HepG2 (cell line): ENCODE data around the gene TM9SF4. TPM values are rescaled to one million over a fixed set of nuclear protein-coding genes. Genes with fewer than 3 reads are reported as not detected.

ENCODE experiments used
- ARNTL ChIP-seq: sonication (generic); formaldehyde crosslinking; IDR thresholded peaks from 2 replicates; pipeline ENCODE4 v1.4.0; 2020; ENCODE audit warnings: mild to moderate bottlenecking, missing genetic modification reagents
- CEBPB ChIP-seq: IDR thresholded peaks from 2 replicates; pipeline ENCODE4 v1.6.1; 2011; ENCODE audit warnings: low read depth, low read length, improper control_type of control experiment, borderline replicate concordance
- DNMT1 ChIP-seq: sonication (generic); formaldehyde crosslinking; IDR thresholded peaks from 2 replicates; pipeline ENCODE4 v1.5.1; 2020; ENCODE audit warnings: mild to moderate bottlenecking, missing genetic modification reagents
- FOSL2 ChIP-seq: sonication (generic); formaldehyde crosslinking; IDR thresholded peaks from 2 replicates; pipeline ENCODE4 v1.4.0; 2020; ENCODE audit warnings: missing genetic modification reagents
- FUBP1 ChIP-seq: sonication (generic); formaldehyde crosslinking; IDR thresholded peaks from 2 replicates; pipeline ENCODE4 v1.5.1; 2020; ENCODE audit warnings: missing genetic modification reagents, mild to moderate bottlenecking, borderline replicate concordance
- HNRNPUL1 ChIP-seq: fragments of 200-400 bp; formaldehyde crosslinking; IDR thresholded peaks from 2 replicates; pipeline ENCODE4 v1.6.1; 2017; ENCODE audit warnings: low read depth, mild to moderate bottlenecking, low read length, moderate library complexity
- KAT7 ChIP-seq: IDR thresholded peaks from 2 replicates; pipeline ENCODE4 v1.6.1; 2018; ENCODE audit warnings: borderline replicate concordance, missing compliant biosample characterization
- NR2F6 ChIP-seq, 2 experiments: IDR thresholded peaks; 2 replicates each; pipeline ENCODE4 v1.6.1; 2016; ENCODE audit warnings: antibody characterized with exemption in 1 of 2, mild to moderate bottlenecking in 1 of 2
- SRSF9 ChIP-seq: fragments of 200-400 bp; formaldehyde crosslinking; IDR thresholded peaks from 2 replicates; pipeline ENCODE4 v1.6.1; 2018; ENCODE audit warnings: borderline replicate concordance, mild to moderate bottlenecking, low read depth, low read length; ENCODE audit not compliant: insufficient read depth, poor library complexity, severe bottlenecking
- SRY ChIP-seq: sonication (generic); formaldehyde crosslinking; IDR thresholded peaks from 2 replicates; pipeline ENCODE4 v1.8.0; 2022; ENCODE audit warnings: mild to moderate bottlenecking, missing genetic modification reagents
- YEATS2 ChIP-seq: sonication (generic); formaldehyde crosslinking; IDR thresholded peaks from 2 replicates; pipeline ENCODE4 v1.4.0; 2020; ENCODE audit warnings: missing genetic modification reagents, borderline replicate concordance
- ZBTB14 ChIP-seq: sonication (generic); formaldehyde crosslinking; IDR thresholded peaks from 2 replicates; pipeline ENCODE4 v1.4.0; 2020; ENCODE audit warnings: missing genetic modification reagents
- ZBTB21 ChIP-seq: sonication (generic); formaldehyde crosslinking; IDR thresholded peaks from 2 replicates; pipeline ENCODE4 v1.4.0; 2020; ENCODE audit warnings: missing genetic modification reagents
- ZFY ChIP-seq: sonication (generic); formaldehyde crosslinking; IDR thresholded peaks from 2 replicates; pipeline ENCODE4 v1.4.0; 2020; ENCODE audit warnings: missing genetic modification reagents
- ZFYVE20 ChIP-seq: sonication (generic); formaldehyde crosslinking; IDR thresholded peaks from 2 replicates; pipeline ENCODE4 v1.8.0; 2023; ENCODE audit warnings: low read depth, mild to moderate bottlenecking, moderate library complexity, missing genetic modification reagents, borderline replicate concordance
- ZNF335 ChIP-seq: sonication (generic); formaldehyde crosslinking; IDR thresholded peaks from 2 replicates; pipeline ENCODE4 v1.4.0; 2020; ENCODE audit warnings: missing genetic modification reagents
- ZNF337 ChIP-seq: sonication (generic); formaldehyde crosslinking; IDR thresholded peaks from 2 replicates; pipeline ENCODE4 v1.5.1; 2020; ENCODE audit warnings: missing genetic modification reagents, low read depth, mild to moderate bottlenecking, borderline replicate concordance
- ZNF740 ChIP-seq: sonication (generic); formaldehyde crosslinking; IDR thresholded peaks from 2 replicates; pipeline ENCODE4 v1.4.0; 2020; ENCODE audit warnings: missing genetic modification reagents
- polyA plus RNA-seq, 8 experiments: library from polyadenylated mRNA; depleted of rRNA in 3 of 8; stranded (reverse) in 7 of 8; unstranded in 1 of 8; fragments of >200 nt; fragmentation: Illumina TruSeq in 4 of 8; extraction: Trizol in 4 of 8; gene quantifications; 2 replicates each; pipeline versions ENCODE4 v1.2.1 to v1.2.3, GENCODE V29; 2011 to 2016; ENCODE audit warnings: low read depth in 4 of 8, missing spikeins in 1 of 8, mixed read lengths in 1 of 8; ENCODE audit not compliant: insufficient read depth in 1 of 8
- total RNA-seq, 5 experiments: library from RNA; depleted of rRNA; stranded (reverse); fragments of >200 nt; fragmentation: Illumina TruSeq; extraction: Trizol; gene quantifications; 2 replicates each; pipeline ENCODE4 v1.2.3, GENCODE V29; 2016; ENCODE audit warnings: low read depth in 1 of 5
- TF ChIP-seq, protein P1 (sequence below): sonication (generic); formaldehyde crosslinking; conservative IDR thresholded peaks from 2 replicates; pipeline ENCODE4 v1.8.1; 2023; ENCODE audit warnings: missing genetic modification reagents
- TF ChIP-seq, protein P2 (sequence below): IDR thresholded peaks from 2 replicates; pipeline ENCODE4 v1.6.1; 2016; ENCODE audit warnings: low read depth, control low read depth

The TM9SF4 gene
- total and polyA plus RNA-seq, 2 of the 13 experiments (the other 11 are each of a cell fraction or from before 2014, with no cell fraction given) = 53.5 to 171 TPM

DNA sequence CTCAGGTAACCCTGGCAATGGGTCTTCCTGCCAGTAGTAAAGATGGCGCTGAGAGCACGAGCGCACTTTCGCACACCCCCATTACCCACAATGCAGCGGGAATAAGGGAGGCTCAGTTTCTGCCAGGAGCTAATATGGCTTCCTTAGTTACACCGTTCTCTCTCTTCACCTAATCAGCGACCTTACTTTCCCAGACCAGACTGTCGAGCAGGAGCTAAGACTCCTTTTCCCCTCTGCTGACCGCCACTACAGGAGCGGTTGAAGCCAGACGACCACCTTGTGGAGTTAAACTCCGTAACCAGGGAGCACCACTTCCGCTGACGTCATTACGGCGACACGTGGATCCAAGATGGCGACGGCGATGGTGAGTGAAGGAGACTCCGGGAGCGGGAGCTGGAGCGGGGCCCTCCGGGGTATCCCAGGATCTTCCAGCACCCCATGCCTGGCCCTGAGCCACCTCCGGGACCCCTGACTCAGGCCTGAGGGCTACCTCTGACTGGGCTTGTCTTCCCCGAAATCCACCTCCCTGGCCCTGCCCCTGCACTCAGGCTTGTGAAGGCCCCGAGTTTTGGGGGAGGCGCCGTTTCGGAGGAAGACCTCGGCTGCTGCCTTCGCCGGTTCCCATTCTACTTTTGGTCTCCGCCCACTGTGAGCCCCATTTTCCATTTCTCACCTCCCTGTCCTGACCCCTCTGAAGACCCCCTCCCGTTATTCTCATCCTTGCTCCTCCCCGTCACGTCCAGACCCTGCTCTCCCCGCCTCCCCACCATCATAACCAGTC, at the start of gene TM9SF4 (continued):
- TF ChIP-seq, protein P1, sequence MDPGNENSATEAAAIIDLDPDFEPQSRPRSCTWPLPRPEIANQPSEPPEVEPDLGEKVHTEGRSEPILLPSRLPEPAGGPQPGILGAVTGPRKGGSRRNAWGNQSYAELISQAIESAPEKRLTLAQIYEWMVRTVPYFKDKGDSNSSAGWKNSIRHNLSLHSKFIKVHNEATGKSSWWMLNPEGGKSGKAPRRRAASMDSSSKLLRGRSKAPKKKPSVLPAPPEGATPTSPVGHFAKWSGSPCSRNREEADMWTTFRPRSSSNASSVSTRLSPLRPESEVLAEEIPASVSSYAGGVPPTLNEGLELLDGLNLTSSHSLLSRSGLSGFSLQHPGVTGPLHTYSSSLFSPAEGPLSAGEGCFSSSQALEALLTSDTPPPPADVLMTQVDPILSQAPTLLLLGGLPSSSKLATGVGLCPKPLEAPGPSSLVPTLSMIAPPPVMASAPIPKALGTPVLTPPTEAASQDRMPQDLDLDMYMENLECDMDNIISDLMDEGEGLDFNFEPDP (CRISPR knock-in tag) = no peak
- peak; percentile 98 for TF ChIP-seq ZBTB21 (CRISPR knock-in tag)
- TF ChIP-seq ARNTL = peak; percentile 90
- TF ChIP-seq DNMT1 (CRISPR knock-in tag) = peak; percentile 22; the same call in 1 of the 2 replicates
- TF ChIP-seq ZFYVE20 = no peak
- no peak for TF ChIP-seq SRSF9
- TF ChIP-seq CEBPB = no peak
- peak; percentile 91 for TF ChIP-seq KAT7
- TF ChIP-seq ZNF335 (CRISPR knock-in tag) = peak; percentile 97
- TF ChIP-seq FOSL2 = peak; percentile 80
- TF ChIP-seq NR2F6 (IDR thresholded peaks at IDR 0.05) = no peak; the same call in 1 of the 2 replicates
- TF ChIP-seq NR2F6 (CRISPR knock-in tag; IDR thresholded peaks at IDR 0.05) = 0 out of 2 replicates have a peak, but pooled peaks have one; percentile 54
- peak; percentile 63 for TF ChIP-seq ZBTB14 (CRISPR knock-in tag)
- TF ChIP-seq ZNF740 (CRISPR knock-in tag) = peak; percentile 100
- TF ChIP-seq FUBP1 (CRISPR knock-in tag) = peak; percentile 95; the same call in 1 of the 2 replicates
- TF ChIP-seq ZNF337 (CRISPR knock-in tag) = peak; percentile 83
- TF ChIP-seq YEATS2 (CRISPR knock-in tag) = peak; percentile 94
- TF ChIP-seq HNRNPUL1 = no peak
- peak; percentile 96 for TF ChIP-seq SRY (CRISPR knock-in tag)
- TF ChIP-seq ZFY = peak; percentile 99
- TF ChIP-seq, protein P2, sequence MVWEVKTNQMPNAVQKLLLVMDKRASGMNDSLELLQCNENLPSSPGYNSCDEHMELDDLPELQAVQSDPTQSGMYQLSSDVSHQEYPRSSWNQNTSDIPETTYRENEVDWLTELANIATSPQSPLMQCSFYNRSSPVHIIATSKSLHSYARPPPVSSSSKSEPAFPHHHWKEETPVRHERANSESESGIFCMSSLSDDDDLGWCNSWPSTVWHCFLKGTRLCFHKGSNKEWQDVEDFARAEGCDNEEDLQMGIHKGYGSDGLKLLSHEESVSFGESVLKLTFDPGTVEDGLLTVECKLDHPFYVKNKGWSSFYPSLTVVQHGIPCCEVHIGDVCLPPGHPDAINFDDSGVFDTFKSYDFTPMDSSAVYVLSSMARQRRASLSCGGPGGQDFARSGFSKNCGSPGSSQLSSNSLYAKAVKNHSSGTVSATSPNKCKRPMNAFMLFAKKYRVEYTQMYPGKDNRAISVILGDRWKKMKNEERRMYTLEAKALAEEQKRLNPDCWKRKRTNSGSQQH (CRISPR knock-in tag) = peak; percentile 75
